Esophagus squamous epithelium (tissue), 4 donors: ENCODE measurements around the gene SYT8.

ENCODE experiments used
- CTCF ChIP-seq, 6 experiments: fragments of 450-650 bp in 4 of 6; fragments of 200-600 bp in 2 of 6; sonication (generic) in 2 of 6; IDR thresholded peaks; one replicate each; pipeline ENCODE4 v1.5.1; 2016 to 2019; ENCODE audit warnings: antibody characterized with exemption in 6 of 6, mild to moderate bottlenecking in 4 of 6, moderate library complexity in 4 of 6
- POLR2A ChIP-seq, 4 donors: fragments of 450-650 bp; IDR thresholded peaks; one replicate each; pipeline ENCODE4 v1.6.1; 2017; ENCODE audit warnings: antibody characterized with exemption in 4 of 4, mild to moderate bottlenecking in 4 of 4, moderate library complexity in 3 of 4

GRCh38 chr11:1863352-1864216 lies 28.8 kb downstream of the SYT8 start:
- TF ChIP-seq CTCF (IDR thresholded peaks at IDR 0.05), result no peak
- TF ChIP-seq POLR2A (IDR thresholded peaks at IDR 0.05), result no peak
